Measurements from ENCODE around the gene NAPB. TPM values are rescaled to one million over a fixed set of nuclear protein-coding genes. Genes with fewer than 3 reads are reported as not detected.

NAPB gene
- total and polyA plus RNA-seq, 2 of the 8 experiments (the other 6 are each of a cell fraction or from before 2014, with no cell fraction given): 6.2 to 12.3 TPM

GRCh38 chr20:23350196-23350903, 70.9 kb downstream of the NAPB start, which contains the start of gene NXT1 (continued):
- TF ChIP-seq ASH2L (IDR thresholded peaks at IDR 0.05; ENCODE audit: low read length) (peak; percentile 71), EP300 (IDR thresholded peaks at IDR 0.05; ENCODE audit: borderline replicate concordance in 1 of 2, low read depth in 2 of 2, low read length in 2 of 2) (no peak), KDM4A (IDR thresholded peaks at IDR 0.05; ENCODE audit: low read depth, low read length, severe bottlenecking) (peak; percentile 86), SIRT6 (IDR thresholded peaks at IDR 0.05; ENCODE audit: low read length) (no peak), CREB1 (IDR thresholded peaks at IDR 0.05) (no peak; the same call in 1 of the 2 replicates), SIN3A (conservative IDR thresholded peaks at IDR 0.05 in 1 of 2, IDR thresholded peaks at IDR 0.05 in 1 of 2; ENCODE audit: low read depth in 1 of 2, low read length in 2 of 2) (no peak; a peak in 1 of 4 replicates), ATF3 (IDR thresholded peaks at IDR 0.05; ENCODE audit: insufficient read depth, low read depth, low read length) (no peak), JUN (IDR thresholded peaks at IDR 0.05; ENCODE audit: low read depth, low read length) (no peak), HDAC6 (IDR thresholded peaks at IDR 0.05; ENCODE audit: low read depth, low read length) (no peak), JUND (IDR thresholded peaks at IDR 0.05; ENCODE audit: low read length) (no peak), GTF2F1 (IDR thresholded peaks at IDR 0.05; ENCODE audit: borderline replicate concordance, low read depth, low read length) (0 out of 2 replicates have a peak, but pooled peaks have one; percentile 55), SIX5 (IDR thresholded peaks at IDR 0.05; ENCODE audit: low read depth, low read length) (peak; percentile 19; the same call in 1 of the 2 replicates), SP2 (IDR thresholded peaks at IDR 0.05; ENCODE audit: low read length) (peak; percentile 51; the same call in 1 of the 2 replicates), EZH2 (IDR thresholded peaks at IDR 0.05; ENCODE audit: low read depth, low read length, severe bottlenecking) (no peak), POU5F1 (IDR thresholded peaks at IDR 0.05; ENCODE audit: low read depth, low read length) (no peak), RFX5 (IDR thresholded peaks at IDR 0.05; ENCODE audit: borderline replicate concordance, low read depth, low read length) (no peak), SP1 (IDR thresholded peaks at IDR 0.05; ENCODE audit: low read depth, low read length) (peak; percentile 96), CTBP2 (IDR thresholded peaks at IDR 0.05; ENCODE audit: borderline replicate concordance, insufficient read depth, insufficient read length, low read length) (no peak), SAP30 (IDR thresholded peaks at IDR 0.05; ENCODE audit: insufficient read depth, insufficient replicate concordance, low read length) (no peak), KDM5A (IDR thresholded peaks at IDR 0.05; ENCODE audit: low read length) (no peak), CEBPB (IDR thresholded peaks at IDR 0.05; ENCODE audit: low read depth, low read length) (no peak), USF2 (IDR thresholded peaks at IDR 0.05; ENCODE audit: low read length) (no peak), POLR2AphosphoS5 (IDR thresholded peaks at IDR 0.05; ENCODE audit: low read depth, low read length) (peak; percentile 27; the same call in 1 of the 2 replicates)
